Left colon (tissue), 2 donors: Measurements from ENCODE around the gene TBC1D9B. TPM values are rescaled to one million over a fixed set of nuclear protein-coding genes. Genes with fewer than 3 reads are reported as not detected.

Source experiments
- ATAC-seq: fragments of 200-7000 bp; cut with Tn5 transposase; one replicate; pipeline ENCODE4 v1.9.1; 2020; ENCODE audit warnings: mild to moderate bottlenecking, moderate library complexity
- DNase-seq, 2 donors: peaks; one replicate each; pipeline ENCODE4 v3.0.0-alpha.2; 2020
- intact Hi-C, 2 donors: fragments of 100-400 bp; cut with DNase I in 1 of 2; cut with micrococcal nuclease in 1 of 2; formaldehyde crosslinking; loops; one replicate each; pipeline versions ENCODE4 v1.11.2 to v1.14.0; 2022; cut with DNase I, micrococcal nuclease
- total RNA-seq, 2 donors: library from RNA; stranded (reverse); fragmentation: NEBNext Ultra II Directional; extraction: Animal tissue kit (Norgen Biotek cat#: 25700); gene quantifications; one replicate each; pipeline ENCODE4 v1.2.1, GENCODE V29; 2021
- donor health status: DM: no; HTN: no; CAD: no.
- donor health status: DM: yes; HTN: yes; CAD: no.

TBC1D9B gene
- total RNA-seq, 2 donors from 2014 or later, result 97.8 to 117 TPM

DNA sequence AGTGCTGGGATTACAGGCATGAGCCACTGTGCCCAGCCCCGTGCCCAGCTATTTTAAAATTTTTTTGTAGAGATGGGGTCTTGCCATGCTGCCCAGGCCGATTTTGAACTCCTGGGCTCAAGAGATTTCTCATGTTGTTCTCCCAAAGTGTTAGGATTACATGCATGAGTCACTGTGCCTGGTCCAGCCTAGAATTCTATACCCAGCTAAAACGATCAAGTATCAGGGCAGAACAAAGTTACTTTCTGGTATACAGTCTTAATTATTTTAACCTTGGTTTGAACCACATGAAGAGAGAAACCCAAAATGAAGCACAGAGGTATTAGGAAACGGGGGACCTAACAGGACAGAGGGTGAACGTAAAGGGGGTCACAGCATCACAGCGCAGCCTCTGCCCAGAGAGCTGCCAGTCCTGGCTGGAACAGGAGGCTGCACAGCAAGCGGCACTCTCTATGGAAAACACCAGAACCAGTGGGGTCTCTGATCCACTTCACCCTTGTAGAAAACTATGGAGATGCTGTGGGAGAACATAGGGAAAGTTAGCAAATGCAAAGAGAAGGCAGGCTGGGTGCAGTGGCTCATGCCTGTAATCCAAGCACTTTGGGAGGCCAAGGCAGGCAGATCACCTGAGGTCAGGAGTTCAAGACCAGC is 76.8 kb downstream of the TBC1D9B start:
- ATAC-seq (no peak), DNase-seq (no peak)
- intact Hi-C loops, result no loop called here

DNA sequence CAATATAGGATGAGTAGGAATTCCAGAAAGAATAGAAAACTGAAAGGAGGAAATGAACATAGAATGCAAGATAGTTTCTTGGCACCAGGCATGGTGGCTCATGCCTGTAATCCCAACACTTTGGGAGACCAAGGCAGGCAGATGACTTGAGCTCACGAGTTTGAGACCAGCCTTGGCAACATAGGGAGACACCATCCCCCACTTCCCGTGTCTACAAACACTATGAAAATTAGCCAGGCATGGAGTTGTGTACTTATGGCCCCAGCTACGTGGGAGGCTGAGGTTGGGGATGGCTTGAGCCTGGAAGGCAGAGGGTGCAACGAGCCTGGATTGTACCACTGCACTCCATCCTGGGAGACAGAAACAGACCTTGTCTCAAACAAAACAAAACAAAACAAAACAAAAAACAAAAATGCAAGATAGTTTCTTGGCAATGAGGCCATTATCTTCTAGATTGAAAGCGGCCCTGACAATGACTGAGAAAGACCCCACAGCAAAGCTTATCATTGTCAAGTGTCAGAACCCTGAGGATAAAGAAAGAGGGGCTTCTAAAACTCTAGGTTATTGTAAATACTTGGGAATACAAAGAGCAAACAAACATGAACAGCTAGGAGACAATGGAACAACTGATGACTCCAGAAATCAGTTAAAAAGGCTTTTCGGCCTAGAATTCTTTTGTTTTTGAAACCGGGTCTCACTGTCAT is 77.8 kb downstream of the TBC1D9B start:
- DNase-seq (no peak), ATAC-seq (no peak)
- intact Hi-C loops, result no loop called here

DNA sequence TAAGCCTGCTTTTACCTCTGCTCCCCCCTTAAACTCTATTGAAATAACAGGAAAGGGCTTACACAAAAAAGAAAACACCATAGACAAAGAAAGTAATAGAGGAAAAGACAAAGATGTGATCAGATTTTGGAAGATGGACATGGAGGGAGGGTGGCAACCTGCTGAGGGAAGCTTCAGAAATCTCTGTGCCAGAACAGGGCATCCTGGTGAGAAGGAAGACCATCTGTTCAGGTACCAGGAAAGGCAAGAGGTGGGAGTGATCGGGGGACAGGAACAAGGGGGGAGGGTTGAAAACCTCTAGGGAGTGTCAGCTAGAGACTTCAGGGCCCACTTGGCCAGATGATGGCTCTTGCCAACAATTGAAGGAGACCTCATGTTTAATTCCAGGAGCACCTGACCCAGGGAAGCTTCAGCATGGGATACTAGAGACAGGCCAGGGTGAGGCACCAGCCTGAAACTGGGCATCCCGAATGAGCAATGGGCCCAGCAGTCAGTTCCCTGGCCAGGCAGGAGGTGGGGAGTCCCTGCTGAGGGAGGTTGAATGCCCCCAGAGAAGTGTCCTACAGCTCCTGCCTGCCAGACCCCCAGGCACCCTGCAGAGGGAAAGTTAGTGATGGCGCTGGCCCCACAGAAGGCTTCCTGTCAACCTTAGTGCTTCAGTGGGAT is 78.8 kb downstream of the TBC1D9B start:
- ATAC-seq, result no peak
- intact Hi-C loops, result no loop called here
- DNase-seq, result no peak

DNA sequence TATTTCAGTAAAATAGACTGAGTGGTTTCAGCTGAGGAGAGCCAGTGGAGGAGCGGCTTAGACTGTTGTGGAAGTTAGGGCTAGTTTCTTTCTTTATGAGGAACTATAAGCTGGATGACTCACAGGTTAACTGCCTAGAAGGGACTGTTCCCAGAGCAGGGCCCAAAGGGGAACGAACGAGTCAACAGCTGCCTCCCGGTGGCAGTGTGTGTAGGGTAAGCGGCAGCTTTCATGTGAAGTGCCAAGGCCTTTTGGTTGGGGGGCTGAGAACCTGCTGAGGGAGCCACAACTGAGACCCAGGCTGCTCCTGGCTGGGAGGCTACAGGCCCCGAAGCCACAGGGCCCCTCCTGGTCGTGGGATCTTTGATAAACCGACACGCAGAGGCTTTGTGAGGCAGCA is 80.0 kb downstream of the TBC1D9B start:
- peak; percentile 86 for ATAC-seq
- peak; percentile 72 to 84 for DNase-seq
- intact Hi-C loops, result no loop called here

DNA sequence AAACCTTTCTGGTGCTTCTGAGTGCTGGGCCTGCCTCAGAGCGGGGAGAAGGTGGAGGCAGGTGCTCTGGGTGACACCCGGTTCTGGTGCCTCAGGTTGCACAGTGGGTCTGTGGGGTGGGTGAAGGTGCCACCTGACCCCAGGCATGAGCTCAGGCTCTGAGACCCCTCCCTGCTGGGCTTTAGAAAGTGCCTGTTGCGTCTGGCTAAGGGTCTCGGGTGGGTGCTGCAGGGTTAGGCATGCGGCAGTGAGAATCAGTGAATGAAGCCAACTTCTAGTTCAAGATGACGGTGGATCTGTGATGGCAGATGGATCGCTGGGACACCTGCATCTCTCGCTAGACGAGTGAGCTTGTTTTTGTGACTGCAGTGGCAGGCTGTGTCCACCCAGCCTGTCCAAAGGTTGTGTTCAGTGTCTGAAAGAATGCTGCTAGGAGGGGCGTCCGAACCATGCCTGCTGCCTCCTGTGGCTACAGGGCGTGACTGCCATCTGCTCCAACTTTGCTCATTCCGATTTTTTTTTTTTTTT is 82.0 kb downstream of the TBC1D9B start:
- DNase-seq, result peak; percentile 67 to 84
- intact Hi-C loops, result no loop called here
- ATAC-seq, result peak; percentile 65

DNA sequence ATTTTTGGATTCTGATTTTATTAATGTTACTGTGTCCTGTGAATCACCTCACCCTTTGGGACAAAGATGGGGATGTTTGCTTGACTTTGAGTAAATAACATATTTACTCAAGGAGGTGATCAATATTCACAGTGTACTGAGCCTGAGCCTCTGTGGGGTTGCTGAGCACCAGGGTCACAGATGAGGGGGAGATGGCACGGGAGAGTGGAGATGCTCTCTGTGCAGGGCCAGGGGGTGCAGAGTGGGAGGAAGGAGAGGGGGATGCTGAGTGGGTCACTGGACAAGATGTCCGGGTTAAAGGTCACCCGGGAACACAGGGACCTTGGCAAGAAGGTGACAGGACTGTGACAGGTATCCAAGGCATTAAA is 83.0 kb downstream of the TBC1D9B start:
- intact Hi-C loops, result no loop called here
- DNase-seq, result no peak
- ATAC-seq, result no peak

DNA sequence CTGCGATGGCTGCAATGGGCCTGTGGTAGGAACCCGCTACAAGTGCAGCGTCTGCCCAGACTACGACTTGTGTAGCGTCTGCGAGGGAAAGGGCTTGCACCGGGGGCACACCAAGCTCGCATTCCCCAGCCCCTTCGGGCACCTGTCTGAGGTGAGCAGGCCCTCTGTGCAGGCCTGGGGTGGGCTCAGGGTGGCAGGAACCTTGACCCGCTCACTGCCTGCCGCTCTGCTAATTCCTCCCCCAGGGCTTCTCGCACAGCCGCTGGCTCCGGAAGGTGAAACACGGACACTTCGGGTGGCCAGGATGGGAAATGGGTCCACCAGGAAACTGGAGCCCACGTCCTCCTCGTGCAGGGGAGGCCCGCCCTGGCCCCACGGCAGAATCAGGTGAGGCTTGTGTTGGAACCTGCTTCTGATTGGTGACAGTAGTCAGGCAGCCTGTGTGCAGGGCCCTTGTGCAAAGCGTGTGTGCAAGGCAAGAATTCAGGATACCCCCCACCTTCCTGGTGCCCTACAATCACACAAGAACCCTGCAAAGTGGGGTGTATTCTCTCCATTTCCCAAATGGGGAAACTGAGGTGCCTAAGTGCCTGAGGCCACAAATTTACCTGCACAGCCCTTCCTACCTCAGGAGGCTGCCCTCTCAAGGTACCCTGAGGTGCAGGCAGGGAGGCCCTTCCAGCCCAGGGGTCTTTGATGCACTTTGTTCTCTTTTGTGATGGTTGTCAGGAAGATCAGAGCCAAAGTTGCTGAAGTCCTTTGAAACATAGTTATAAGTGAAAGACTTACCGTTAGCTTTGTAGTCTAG is 83.6 kb downstream of the TBC1D9B start:
- intact Hi-C loops, result no loop called here
- ATAC-seq (no peak), DNase-seq (no peak)

DNA sequence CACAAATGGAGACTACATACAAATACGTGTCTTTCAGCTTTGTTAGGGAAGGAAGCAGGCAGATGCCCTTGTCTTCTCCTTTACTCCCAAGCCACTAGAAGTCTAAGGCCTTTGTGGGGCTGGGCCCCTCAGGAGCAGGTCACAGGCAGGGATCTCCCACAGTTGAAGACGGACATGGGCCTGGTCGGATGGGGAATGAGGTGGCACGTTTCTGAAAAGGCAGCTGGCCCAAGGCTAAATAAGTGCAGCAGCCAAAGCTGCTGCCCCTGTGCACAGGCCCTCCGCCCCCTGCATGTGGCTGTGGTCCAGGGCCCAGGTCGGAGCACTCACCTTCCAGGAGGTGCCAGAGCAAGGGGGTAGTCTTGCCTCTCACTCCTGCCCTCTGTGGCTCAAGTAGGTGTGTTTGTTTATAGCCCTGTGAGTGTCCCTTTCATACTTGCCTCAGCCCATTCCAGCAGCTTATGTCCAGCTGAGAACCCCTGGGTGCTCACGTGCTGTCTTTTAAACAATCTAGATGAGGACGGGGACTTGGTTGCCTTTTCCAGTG is 85.2 kb downstream of the TBC1D9B start:
- ATAC-seq (no peak), DNase-seq (peak in 1 of 2 donors; percentile 16)
- intact Hi-C loops, result no loop called here

DNA sequence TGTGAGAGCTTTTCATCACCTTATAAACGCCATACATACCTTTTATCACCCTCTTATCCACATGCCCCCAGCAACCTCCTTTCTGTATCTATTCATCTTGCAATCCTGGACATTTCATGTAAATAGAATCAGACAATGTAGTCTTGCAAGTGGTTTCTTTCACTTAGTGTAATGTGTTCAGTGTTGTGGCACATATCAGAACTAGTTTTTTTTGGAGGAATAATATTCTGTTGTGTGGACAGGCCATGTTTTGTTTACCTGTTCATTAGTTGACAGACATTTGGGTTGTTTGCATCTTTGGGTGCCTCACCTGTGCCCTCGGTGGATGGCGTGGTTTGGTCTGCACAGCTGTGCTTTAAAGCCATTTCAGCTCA is 85.7 kb downstream of the TBC1D9B start:
- intact Hi-C loops, result no loop called here
- DNase-seq (no peak), ATAC-seq (no peak)

DNA sequence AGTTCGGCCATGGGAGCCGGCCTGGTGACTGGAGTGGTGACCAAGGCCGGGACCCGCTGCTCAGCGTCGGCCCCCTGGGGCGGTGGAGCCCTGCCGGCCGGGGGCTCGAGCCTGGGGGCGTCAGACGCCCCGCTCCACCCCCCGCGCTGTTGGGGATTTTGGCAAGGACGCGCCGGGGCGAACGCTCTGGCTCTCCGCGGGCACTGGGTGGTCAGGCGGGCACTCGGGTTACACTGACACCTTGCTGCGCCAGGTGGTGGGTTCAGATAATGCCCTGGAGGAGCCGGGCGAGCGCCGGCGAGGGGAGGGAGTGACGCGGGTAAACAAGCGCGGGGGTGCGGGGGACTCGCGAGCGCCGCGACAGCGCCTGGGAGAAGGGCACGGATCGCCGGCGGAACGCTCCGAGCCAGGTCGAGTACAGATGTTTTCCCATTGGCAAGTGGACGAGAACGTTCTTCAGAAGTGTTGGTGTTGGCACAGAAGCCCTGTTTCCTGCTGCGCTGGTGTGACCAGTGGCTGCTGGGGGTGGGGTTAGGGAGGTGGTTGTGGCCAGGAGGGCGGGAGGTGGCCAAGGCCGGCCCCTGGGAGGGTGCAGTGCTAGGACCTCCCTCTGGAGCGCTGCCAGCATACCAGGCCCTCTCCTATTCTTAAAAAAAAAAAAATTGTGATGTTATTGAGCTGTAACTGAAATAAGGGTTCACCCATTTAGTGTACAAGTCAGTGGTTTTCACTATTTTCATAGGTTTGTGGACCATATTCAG is 86.2 kb downstream of the TBC1D9B start:
- ATAC-seq (peak; percentile 63), DNase-seq (peak; percentile 97 to 98)
- intact Hi-C loops, result no loop called here

DNA sequence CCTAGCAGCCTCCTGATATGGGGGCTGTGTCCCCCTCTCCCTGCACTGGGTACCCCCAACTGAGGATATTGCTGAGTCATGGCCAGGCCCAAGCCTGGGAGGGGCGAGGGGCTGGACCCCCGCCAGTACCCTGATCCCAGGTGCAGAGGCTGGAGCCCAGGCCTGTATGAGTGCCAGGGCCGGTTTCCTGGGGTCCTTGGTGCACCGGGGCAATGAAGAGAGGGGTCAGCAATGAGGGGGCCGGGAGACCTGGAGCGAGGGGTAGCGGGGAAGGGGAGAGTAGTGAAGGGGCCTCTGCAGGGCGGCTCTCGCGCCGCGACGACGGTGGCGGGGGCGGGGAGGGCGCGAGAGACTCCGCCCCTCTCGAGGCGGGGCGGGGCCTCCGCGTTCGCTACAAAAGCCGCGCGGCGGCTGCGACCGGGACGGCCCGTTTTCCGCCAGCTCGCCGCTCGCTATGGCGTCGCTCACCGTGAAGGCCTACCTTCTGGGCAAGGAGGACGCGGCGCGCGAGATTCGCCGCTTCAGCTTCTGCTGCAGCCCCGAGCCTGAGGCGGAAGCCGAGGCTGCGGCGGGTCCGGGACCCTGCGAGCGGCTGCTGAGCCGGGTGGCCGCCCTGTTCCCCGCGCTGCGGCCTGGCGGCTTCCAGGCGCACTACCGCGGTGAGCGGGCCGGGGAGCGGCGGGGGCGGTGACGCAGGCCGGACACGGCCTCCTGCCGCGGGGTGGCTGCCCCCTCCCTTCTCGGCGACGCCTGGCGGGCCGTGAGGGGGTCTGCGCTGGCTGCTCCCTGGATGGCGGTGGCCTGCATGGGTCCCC is 87.0 kb downstream of the TBC1D9B start, which contains the start of gene SQSTM1:
SQSTM1 (plus strand) TSS at position 423 of the 815 bp plus-strand sequence; CDS start at position 455, 32 bp downstream.
- intact Hi-C loops, result no loop called here
- ATAC-seq, result peak; percentile 59

DNA sequence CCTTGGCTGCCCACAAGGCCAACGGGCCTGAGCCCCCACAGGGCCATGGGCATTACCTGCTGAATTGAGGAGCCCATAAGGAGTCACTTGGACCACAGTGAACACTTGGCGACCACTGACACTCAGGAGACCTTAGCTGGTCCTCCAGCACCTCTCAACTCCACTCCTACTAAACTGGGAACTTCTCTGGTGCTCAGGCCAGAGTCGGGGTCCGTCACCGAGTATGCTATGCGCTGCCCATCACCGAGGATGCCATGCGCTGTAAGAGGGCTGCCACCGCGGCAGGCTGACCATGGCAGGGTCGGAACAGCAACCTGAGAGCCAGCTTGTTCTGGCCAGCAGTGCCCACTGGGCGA is 87.6 kb downstream of the TBC1D9B start:
- intact Hi-C loops, result no loop called here
- ATAC-seq (no peak), DNase-seq (peak in 1 of 2 donors; percentile 51)

More for the DNA sequence above, 87.0 kb downstream of the TBC1D9B start, which contains the start of gene SQSTM1:
- peak; percentile 75 to 86 for DNase-seq

DNA sequence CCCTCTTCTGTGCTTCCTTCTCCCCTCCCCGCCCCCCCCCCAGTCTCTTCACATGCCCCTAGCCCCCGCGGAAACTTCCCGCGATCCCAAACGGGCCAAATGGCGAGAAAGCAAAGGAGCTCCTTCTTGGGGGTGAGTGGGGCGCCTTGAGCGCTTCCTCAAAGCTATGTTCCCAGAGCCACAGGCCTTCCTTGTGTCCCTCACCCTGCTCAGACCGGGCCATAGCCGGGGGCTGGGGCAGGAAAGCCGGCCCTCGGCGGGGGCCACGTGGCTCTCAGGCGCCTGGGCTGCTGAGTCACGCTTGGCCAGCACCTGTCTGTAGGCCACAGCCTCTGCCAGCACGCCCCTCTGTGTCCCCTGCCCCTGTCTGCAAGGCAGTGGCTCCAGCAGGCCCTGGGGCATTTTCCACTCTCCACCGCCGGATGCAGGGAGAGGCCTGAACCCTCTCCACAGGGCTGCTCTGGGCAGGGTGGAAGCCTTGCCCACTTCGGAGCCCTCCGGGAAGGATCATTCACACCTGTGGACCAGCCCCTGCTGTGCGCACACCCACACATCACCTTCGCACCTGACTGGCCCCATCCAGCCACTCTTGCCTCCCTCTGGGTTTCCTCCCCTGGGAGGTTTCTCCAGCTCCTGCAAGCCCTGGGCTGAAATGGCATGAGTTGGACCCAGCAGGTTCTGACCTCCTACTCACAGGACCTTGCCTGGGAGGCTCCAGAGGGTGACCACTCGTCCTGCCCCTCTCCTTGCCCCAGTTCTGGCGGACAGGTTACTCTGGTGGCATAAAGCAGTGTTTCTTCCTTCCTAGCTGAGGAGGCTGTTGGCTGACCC is 88.2 kb downstream of the TBC1D9B start:
- intact Hi-C loops, result no loop called here
- peak; percentile 26 for ATAC-seq
- DNase-seq, result peak; percentile 73 to 75

DNA sequence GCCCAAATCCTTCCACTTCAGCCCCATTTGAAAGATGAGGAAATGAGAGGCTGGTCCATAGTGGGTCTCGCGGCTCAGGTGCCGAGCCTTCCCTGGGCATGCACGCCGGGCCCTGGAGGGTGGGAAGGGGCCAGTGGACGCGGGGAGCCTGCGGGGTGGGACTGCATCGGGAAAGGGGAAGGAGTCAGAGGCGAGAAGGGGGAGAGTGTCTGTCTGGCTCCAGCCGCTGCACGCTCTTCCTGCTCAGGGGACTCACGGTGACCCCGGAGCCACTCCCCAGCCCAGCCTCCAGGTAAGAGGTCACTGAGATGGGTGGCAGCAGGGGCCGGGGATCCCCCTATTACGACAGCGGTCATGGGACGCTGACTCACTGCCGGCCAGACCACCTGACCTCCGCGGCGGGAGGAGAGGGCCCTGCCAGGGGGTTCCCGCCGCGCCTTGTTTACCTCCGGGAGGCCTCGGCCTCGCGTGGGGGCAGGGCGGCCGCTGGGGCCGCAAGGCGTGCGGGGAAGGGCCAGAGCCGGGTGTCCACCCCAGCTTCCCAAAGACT is 88.9 kb downstream of the TBC1D9B start:
- ATAC-seq (peak; percentile 74), DNase-seq (peak; percentile 96 to 98)
- intact Hi-C loops, result no loop called here

DNA sequence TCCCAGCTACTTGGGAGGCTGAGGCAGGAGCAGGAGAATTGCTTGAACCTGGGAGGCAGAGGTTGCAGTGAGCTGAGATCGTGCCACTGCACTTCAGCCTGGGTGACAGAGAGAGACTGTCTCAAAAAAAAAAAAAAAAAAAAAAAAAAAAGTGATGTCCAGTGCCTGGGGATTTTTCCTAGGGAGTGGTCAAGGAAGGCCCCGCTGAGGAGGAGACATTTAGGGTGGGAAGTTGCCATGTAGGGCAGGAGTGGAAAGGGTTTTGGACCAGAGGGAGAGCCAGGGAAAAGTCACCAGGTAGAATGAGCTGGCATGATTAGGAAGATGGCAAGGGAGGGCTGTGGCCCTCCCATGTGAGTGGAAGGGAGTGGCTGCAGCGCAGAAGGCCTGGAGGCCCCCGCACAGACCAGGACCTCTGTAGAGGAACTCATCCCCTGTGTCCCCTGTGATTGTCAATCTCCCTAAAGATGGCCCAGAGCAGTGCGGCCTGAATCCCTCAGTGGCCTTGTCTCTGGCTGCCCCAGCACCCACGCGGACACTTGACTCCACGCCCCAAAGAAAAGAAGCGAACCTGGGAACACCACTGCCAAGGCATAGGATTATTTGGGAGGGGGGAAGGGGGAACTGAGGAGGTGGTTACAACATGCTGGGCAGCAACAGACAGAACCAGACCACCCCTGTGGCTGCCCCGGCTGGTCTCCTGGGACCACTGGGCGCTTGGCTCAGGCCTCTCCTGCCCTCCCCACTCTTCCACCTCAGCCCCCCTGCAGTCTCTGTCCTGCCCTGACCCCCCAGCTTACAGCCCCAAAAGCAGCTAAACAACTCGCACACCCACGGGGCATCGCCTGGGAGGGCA is 89.6 kb downstream of the TBC1D9B start:
- ATAC-seq (no peak), DNase-seq (peak in 1 of 2 donors; percentile 31)
- intact Hi-C loops, result no loop called here
